Measurements from ENCODE around the gene TMEFF2.

The TMEFF2 gene

DNA sequence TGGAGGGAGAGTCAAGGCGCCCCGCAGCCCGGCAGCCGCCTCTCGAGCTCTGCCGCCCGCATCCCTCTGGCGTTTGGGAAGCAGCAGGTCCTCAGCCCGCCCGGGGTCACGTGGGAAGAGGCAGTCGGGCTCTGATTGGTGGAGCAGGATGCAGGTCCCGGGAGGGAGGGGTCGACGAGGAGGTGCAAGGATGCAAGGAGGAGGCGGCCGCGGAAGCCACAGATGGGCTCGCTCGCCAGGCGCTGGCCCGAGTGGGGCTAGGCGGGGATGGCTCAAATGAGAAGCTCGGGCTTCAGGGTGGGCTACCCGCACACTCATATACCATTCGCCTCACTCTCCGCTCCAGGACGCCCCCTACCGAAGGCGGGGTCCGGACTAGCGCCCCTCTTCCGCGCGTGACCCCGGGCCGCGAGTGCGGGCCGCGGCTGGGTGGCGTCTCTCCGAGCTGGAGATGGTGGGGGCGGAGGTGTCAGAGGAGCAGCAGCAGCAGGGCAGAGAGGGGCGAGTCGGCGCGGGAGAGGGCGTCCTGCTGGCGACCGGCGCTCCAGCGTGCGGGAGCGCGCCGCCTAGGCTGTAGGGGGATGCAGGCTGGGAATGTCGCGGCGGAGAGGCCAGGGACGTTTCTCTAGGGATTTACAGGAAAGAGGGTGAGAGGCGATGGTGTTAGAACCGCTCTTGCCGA lies at the start of gene TMEFF2:
TMEFF2 (minus strand) TSS at position 68 of the 682 bp plus-strand sequence. CDS start 409 bp downstream, outside the sequence.
- no peak for TF ChIP-seq CTCF (conservative IDR thresholded peaks at IDR 0.05; ENCODE audit: control insufficient read depth, insufficient read depth, low read depth, low read length)
- H3K4me3 ChIP-seq (ENCODE audit: control insufficient read depth, low read depth, low read length) = peak within 1 kb of the TSS; percentile 70
- peak; percentile 84 for DNase-seq (ENCODE audit: low read depth)

- peak; percentile 25 for TF ChIP-seq CTCF (conservative IDR thresholded peaks at IDR 0.05; ENCODE audit: control insufficient read depth, insufficient read depth, low read depth, low read length)
- DNase-seq (ENCODE audit: low read depth) = peak; percentile 84
- no peak overlapping the region for H3K4me3 ChIP-seq (ENCODE audit: control insufficient read depth, low read depth, low read length)
Measured at GRCh38 chr2:192243488-192243887, 48.8 kb upstream of the TMEFF2 start.

DNA sequence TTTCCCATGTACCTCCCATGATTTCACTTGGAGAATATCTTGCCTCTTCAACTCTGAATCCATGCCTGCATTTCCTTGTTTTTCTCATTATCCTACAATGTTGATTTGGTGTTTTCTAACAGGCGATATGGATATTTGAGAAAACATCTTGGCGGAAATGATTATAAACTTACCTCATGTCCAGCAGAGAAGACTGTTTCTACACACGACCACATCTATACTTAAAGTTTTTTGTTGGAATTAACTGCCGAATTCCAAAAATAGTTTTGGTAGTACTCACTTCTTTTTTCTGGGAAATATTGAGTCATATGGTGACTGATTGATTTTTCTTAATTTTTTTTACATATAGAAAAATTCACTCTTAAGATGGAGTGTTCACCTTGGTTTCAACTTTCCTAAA lies 41.4 kb upstream of the TMEFF2 start:
- TF ChIP-seq CTCF (conservative IDR thresholded peaks at IDR 0.05; ENCODE audit: control insufficient read depth, insufficient read depth, low read depth, low read length) = no peak
- no peak overlapping the region for H3K4me3 ChIP-seq (ENCODE audit: control insufficient read depth, low read depth, low read length)
- DNase-seq (ENCODE audit: low read depth) = peak; percentile 62

- no peak for TF ChIP-seq CTCF (conservative IDR thresholded peaks at IDR 0.05; ENCODE audit: control insufficient read depth, insufficient read depth, low read depth, low read length)
- no peak for DNase-seq (ENCODE audit: low read depth)
- no peak overlapping the region for H3K4me3 ChIP-seq (ENCODE audit: control insufficient read depth, low read depth, low read length)
Measured at GRCh38 chr2:192230889-192231453, 36.2 kb upstream of the TMEFF2 start.

DNA sequence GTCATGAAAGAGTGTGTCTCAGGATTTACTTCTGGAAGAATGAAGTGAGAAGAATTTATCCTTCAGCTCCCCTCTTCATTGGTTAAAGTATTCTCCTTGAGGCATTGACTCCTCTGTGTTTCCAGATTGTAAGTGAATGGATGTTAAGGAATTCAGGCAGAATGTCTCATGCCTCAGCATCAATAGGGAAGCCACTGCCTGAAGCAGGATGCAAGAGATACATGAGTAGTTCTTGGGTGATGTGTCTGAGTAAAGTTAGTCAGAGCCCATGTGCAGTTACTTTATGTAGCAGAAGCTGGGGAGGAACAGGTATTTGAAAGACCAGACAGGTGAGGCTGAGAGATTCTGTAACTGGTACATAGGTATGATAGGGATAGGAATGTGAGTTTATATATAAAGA lies 34.0 kb upstream of the TMEFF2 start:
- TF ChIP-seq CTCF (conservative IDR thresholded peaks at IDR 0.05; ENCODE audit: control insufficient read depth, insufficient read depth, low read depth, low read length) = no peak
- no peak overlapping the region for H3K4me3 ChIP-seq (ENCODE audit: control insufficient read depth, low read depth, low read length)
- no peak for DNase-seq (ENCODE audit: low read depth)

DNA sequence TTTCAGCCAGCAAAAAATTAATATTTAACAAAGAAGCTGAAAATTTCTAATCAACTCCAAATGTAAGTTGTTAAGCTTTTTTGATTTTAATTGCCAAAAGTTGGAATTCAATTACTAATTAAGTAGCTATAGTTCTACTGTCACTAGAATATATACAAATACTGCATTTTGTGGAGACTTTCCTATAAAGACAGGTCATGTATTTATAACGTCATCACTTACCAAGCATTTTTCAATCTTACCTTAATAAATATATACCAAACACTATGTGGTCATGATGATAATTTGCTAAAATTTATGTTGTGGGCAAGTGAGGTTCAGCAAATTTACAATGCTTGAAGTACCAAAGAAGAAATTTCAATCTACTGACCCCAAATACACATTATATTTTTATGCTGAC lies 24.2 kb upstream of the TMEFF2 start:
- TF ChIP-seq CTCF (conservative IDR thresholded peaks at IDR 0.05; ENCODE audit: control insufficient read depth, insufficient read depth, low read depth, low read length) = no peak
- no peak overlapping the region for H3K4me3 ChIP-seq (ENCODE audit: control insufficient read depth, low read depth, low read length)

More for the DNA sequence above, 24.2 kb upstream of the TMEFF2 start:
- no peak for DNase-seq (ENCODE audit: low read depth)
